Measurements from ENCODE around the gene MMUT. TPM values are rescaled to one million over a fixed set of nuclear protein-coding genes. Genes with fewer than 3 reads are reported as not detected.

The MMUT gene
- 4.9 to 7.9 TPM (median 5.9 TPM) in 5 replicates for total RNA-seq (2022; extraction: Qiagen RNA extraction; ENCODE audit: low read depth)

GRCh38 chr6:49462927-49463611 is at the start of gene MMUT, which contains the start of gene CENPQ:
MMUT (minus strand) TSS chr6:49463253; CDS start chr6:49459466, 3,787 bp downstream.
CENPQ (plus strand) TSS chr6:49463370; CDS start chr6:49470177, 6,807 bp downstream.

GRCh38 chr6:49499623-49500022 is 36.6 kb upstream of the MMUT start, which contains the start of gene GLYATL3:
GLYATL3 (plus strand) TSS chr6:49499923; CDS start chr6:49511991, 12,068 bp downstream.

Other genes starting within 250 kb of the MMUT start
- 6.6 to 9.9 TPM (median 8.0 TPM) in 5 replicates for gene CENPQ, start 117 bp upstream of the MMUT start, total RNA-seq (2022; extraction: Qiagen RNA extraction; ENCODE audit: low read depth)
- gene GLYATL3, start 36.7 kb upstream of the MMUT start, total RNA-seq (2022; extraction: Qiagen RNA extraction; ENCODE audit: low read depth) = not detected in 5 replicates
- 21.2 to 29.9 TPM (median 24.9 TPM) in 5 replicates for gene C6orf141, start 87.4 kb upstream of the MMUT start, total RNA-seq (2022; extraction: Qiagen RNA extraction; ENCODE audit: low read depth)
- gene RHAG, start 173.6 kb upstream of the MMUT start, total RNA-seq (2022; extraction: Qiagen RNA extraction; ENCODE audit: low read depth) = 0.05 to 0.07 TPM in 2 of 5 replicates, not detected in the others